Fibroblast of skin of right biceps (primary cell): ENCODE data around the gene GFPT2.

Experiments
- DNase-seq: peaks from one replicate; pipeline ENCODE4 v3.0.0-alpha.2; 2013

GFPT2 gene

DNA sequence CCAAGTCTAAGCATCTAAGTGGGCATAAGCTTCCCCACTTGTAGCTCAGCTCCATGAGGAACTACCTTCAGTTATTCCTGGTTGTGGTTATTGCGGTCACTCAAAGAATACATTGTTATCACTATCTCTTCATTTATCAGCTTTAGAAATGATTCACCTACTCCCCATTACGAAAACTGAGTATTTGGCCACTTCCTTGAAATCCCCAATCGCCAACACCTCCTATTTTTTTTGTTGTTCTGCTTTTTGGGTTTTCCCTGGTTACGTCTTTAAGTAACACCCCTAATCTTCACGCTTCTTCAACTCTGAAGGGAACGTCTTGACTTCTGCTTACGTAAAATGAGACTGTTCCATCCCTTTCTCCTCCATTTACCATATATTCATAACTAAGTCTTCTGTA lies 81.9 kb downstream of the GFPT2 start:
- DNase-seq, result no peak

DNA sequence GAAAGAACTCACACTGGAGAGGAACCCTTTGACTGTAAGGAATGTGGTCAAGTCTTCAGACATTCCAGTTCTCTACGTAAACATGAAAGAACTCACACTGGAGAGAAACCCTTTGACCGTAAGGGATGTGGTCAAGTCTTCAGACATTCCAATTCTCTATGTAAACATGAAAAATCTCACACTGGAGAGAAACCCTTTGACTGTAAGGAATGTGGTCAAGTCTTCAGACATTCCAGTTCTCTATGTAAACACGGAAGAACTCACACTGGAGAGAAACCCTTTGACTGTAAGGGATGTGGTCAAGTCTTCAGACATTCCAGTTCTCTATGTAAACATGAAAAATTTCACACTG lies 93.9 kb downstream of the GFPT2 start:
- DNase-seq, result peak; percentile 9

DNA sequence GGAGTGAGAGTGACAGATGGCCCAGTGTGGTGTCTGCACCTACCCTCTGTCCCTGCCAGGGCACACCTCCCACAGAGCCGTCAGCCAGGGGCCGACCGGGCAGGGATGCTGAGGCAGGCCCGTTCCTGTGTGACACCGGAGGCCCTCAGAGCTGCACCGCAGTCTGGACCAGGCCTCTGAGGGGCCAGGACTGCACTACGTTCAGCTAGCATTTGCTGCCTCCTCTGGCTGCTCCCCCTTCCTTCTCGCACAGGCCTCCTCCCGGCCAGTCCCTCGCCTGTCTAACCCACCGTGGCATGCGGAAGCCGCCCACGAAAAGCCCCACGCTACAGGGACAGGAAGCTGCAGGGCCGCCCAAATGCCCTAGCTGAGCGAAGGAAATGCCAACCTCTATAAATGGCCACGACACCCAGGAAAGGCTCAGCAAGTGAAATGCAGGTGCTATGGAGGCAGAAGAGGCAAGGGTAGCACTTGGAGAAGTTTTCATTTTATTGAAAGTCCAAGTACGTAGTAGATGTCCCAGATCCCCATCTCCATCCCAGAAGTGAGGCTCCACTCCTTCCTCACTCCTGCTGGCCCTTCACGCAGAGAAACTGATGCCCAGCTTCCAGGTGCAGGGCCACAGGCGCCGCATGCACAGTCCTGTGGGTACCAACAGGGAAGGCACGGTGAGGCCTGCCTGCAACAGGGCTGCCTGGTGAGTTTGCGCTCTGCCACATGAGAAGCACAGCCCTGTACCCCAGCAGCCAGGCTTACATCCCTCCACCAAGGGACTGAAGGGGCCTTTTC lies 99.9 kb downstream of the GFPT2 start:
- peak; percentile 1 for DNase-seq

DNA sequence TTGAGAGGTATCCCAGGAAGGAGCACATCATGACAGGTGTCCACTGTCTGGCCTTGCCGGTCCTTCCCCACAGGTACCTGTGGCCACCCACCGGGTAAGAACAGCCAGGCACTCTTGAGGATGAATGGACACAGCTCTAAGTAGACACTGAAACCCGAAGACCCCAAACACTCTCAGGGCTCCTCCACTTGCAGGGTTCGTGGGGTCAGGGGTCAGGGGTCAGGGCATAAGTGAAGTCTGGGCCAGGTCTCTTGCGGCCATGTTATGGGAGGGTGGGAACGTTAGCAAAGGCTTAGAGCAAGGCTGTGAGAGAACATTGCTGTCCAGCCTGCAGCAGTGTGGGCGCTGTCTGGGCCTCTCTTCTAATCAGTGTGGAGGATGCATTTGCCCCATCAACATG lies 101.2 kb downstream of the GFPT2 start:
- no peak for DNase-seq

DNA sequence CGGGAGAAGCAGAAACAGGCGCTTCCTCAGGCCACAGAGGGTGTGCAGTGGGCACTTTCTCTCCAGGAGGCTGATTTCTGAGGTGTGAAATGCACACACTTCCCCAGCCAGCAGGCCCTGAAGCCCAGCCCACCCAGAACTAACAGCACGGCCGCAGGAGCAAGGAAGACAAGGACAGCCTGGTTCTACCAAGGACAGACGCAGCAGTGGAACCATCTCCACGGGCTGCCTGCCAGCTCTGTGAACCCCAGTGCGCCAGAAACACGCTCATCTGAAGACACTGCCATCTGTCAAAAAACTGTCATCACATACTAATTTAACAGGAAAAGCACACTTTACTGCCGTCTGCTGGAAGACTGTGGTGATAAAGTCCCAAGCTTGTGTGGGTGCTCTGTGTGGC lies 102.0 kb downstream of the GFPT2 start:
- no peak for DNase-seq
